ENCODE data around the gene NACC2.
"Not testable (repeated sequence)": the region's sequence is repeated elsewhere in the genome, so short reads cannot be mapped to it uniquely, and the experiment has no call there.

Gene NACC2

DNA sequence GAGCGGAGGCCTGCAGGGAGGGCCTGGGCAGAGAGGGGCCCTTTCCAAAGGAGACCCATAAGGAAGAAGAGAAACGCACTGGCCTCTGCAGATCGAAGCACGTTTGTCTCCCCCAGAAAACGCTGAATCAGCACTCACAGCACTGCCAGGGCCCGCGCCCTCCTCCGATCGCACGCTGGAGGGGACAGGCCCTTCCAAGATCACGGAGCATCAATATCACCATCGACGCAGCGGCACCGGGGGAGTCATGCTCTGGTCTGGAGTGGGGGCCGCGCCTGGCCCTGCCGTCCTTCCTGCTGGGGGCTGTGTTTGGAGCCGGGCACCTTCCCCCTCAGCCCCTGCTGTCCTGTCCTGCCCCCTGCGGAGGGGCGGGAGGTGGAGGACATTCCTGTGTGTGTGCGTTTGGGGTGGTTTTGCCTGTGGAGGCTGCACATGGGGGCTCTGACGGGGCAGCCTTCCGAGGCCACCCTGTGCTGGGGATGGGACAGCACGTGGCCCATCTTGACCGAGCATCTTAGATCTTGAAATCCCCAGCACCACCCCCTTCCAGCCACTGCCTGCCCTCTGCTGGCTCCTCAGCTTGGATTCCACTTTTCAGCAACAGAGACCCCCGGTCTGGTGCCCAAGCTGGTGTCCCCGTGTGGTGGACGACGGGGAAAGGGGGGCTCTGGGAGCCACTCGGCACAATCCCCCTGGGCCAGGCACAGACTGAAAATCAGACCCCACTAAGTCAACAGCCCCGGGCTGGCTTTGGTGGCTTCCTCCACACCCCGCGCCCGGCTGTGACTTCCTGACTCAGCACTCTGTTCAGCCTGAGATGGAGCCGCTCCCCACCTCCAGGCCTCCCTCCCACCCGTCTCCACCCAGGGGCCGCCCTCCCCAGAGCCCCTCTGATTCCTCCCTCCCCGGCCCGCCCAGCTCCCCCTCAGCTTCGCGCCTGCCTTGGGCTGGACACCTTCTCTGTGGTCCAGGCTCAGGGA lies 15.3 kb upstream of the NACC2 start:
- DNase-seq (ENCODE audit: low spot score), result no peak

DNA sequence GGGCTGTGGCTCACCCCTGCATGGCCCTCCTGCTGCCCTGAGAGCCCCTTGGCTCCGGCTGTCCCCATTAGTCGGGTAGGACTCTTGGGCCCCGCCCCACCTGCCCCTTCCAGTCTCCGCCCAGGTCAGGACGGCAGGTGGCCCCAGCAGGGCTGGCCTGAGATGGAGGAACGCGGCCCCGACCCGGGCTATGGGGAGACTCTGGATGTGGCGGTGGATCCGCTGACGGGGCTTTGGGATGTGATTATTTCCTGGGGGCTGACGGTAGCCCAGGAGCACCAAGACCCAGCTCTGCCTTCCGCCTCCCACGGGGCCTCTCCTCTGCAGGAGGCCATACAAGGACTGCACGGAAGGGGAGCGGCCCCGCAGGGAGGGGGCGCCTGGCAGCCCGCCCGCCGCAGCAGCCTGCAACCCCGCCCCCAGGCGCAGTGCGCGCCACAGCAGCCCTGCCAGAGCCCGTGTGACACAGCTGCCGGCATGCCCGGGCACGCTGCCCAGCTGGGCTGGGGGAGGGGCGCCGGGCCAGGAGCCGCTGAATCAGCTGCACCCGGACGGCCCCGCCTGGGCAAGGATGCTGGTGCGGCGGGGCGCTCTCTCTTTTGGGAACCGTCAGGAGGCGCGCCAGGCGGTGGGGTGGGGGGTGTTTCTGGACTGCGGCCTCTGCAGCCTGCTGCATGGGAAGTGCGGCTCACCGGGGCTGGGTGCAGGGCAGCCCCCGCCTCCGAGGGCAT lies 14.4 kb upstream of the NACC2 start:
- peak; percentile 84 for DNase-seq (ENCODE audit: low spot score)

DNA sequence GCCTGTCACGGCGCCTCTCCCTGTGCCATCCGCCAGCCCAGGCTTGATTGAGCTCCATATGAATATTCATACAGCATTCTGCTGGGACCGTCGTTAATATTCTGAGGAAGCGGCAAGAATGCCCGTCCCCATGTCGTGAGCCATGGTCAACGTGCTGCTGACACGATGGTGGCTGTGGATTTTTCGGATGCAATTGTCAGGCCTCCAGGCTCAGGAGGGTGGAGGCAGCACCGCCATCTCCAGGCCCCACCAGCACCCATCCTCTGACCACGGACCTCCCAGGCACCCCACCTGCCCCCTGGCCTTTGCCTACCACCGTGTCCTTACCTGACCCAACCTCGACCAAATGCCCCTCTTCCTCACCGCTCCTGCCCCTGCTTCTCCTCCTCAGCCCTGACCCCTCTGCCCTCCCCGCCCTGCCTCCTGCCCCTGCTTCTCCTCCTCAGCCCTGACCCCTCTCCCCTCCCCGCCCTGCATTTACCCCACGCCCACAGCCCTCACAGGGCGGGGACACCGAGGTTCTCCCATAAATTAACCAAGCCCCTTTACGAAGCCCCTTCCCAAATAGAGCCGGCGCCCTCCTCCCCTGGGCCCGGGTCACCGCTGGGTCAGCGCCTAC lies 13.7 kb upstream of the NACC2 start:
- no peak for DNase-seq (ENCODE audit: low spot score)

DNA sequence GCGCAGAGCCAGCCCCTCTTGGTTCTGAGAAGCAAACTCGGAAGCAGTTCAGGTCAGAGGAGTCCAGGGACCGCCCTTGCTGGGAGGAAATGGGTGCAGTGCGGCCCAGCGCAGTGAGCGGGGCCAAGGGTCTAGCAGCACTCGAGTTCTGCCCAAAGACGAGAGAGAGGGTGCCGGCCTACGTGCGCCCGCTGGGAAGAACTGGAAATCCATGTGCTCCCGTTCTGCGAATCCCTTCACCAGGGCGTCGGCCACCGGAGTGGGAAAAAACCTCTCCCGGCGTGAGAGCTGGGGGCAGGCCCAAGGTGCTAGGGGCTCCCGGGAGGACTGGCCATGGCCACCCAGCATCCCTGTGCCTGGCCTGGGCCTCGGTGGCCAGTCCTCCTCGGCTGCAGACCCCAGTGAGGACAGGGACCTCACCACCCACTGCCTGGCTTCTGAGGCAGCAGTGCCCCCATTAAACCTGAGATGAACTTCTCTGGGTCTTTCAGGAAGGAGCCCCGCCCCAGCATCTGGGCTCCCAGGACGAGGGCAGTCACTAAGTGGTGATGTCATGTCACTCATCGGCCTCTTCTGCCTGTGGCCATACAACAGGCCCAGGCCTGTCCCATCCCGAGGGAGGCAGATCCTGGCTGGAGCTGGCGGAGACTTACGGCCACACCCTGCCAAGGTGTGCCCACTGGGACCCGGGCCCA lies 13.0 kb upstream of the NACC2 start:
- no peak for DNase-seq (ENCODE audit: low spot score)

DNA sequence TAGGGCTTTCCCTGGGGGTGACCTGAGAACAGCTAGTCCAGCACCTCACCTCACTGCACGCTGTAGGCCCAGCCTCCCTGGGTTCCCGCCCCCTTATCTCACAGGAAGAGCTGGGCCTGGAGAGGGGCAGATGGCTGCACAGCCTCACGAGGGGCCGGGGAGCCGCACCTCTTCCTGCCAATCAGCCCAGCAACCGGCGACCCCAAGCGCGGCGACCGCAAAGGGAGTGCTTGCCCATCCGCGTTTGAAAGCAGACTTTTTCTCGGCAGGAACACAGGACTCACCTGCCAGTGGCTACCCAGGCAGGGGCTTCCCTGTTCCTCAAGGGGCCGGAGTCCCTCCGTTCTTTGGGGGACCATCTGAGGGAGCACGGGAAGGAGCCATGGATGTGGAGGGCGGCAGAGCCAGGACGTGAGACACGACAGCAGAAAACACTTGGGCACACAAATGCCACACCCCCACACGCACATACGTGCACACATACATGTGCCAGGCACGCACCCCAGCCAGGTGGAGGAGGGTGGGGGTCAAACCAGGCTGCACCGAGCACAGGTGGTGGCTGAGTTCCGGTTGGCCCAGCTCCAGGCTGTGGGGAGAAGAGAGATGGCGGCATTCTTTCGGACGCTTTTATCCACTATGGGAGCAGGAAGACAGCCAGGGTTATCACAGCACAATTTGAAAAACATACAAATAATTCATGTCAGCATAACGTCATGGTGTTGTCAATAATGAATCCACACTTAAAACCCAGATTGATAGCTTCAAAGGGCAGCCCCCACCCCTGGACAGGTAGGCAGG lies 12.3 kb upstream of the NACC2 start:
- no peak for DNase-seq (ENCODE audit: low spot score)

DNA sequence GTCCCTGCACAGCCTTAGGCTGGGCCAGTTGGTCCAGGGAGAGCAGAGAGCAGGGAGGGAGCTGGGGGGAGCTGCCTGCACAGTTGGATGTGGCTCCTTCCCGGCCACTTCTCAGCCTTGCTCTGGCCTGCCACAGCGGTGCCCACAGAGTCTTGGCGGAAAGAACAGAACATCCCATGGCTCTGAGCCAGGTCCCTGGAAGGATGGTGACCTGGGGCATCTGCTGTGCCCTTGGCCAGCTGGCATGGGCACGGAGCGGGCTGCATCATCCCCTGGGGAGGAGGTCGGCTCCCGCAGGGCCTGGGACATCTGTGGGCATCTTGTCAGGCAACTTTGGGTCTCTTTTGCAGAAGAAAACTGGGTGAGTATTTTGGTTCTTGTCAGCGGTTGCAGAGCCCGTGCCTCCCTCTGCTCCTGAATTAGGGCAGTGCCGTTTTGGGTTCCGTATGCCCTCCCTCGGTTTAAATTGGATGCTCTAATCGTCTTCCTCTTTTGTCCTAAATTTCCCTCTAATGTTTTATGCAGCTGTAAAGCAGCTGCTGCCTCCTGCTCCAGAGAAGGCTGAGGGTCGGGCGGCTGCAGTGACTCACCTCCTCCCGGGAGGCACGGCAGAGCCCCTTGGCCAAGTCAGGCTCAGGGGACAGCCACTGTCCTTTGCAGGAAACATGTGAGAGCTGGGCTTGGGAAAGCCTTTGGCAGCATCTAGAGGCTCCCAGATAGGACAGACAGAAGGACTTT lies 10.5 kb upstream of the NACC2 start:
- no peak for DNase-seq (ENCODE audit: low spot score)

DNA sequence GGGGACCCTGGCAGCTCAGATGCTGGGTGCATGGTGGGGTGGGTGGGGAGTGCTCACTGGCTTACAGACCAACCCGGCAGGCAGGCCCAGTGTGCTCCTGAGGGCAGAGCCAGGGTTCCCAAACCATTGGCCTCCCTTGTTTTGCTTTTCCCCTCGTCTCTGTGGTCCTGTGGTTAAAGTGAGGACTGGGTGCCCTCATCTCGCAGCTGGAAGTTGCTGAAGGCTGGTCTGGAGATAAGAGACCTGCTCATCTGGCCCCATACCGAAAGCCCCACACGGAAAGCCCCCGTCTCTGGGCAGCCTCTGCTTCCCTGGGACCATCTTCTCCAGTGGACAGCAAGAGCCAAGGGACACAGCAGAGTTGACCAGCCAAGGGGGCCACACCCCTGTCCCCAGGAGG lies 9.8 kb upstream of the NACC2 start:
- no peak for DNase-seq (ENCODE audit: low spot score)

DNA sequence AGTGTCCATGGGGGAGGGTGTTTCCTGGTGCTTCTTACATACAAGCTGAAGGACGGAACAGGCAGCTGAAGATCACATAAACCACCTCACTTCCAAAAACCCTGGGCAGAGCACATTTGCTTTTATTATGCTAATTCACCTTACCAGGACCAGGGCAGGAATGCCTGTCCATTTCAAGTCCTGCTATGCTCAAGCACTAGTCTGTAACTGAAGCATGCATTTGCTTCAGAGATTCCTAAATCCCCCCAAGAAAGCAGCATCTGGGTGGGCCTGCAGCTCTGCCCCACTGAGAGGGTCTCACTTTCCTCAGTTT lies 9.4 kb upstream of the NACC2 start:
- no peak for DNase-seq (ENCODE audit: low spot score)

DNA sequence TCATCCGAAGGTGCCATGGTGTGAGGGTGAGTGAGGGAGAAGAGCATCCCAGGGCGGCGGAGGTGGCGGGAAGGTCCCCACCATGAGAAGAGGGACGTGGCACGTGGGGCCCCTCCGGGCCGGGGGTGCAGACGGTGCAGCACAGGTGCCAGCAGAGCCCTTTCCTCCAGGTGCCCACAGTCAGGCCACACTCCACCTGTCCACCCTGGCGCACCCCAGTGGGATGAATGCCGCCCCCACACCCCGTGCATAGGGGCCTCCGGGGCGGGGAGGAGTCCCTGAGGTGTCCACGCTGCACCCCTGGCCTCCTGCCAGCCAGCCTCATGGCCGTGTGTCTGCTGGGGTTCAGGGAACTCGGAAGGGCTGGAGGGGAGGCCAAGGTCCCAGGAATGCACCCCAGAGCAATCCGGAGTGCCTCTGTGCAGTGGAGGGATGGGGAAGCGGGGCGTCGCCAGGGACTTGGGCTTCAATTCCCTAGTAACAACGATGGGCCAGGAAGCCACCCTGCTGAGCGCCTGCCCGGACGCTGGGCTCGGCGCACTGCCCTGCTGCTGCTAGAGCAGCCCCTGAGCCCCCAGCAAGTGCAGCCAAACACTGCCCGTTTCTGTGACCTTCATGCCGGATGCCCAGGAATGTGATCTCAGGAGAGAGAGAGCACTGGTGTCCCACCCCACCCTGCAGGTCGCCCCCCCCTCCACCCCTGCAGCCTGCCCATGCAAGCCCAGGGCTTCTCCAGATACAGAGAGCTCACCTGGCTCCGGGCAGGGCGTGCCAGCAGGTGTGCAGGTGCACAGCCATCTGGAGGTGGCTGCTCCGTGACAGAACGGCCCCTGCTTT lies 8.8 kb upstream of the NACC2 start:
- DNase-seq (ENCODE audit: low spot score), result no peak

DNA sequence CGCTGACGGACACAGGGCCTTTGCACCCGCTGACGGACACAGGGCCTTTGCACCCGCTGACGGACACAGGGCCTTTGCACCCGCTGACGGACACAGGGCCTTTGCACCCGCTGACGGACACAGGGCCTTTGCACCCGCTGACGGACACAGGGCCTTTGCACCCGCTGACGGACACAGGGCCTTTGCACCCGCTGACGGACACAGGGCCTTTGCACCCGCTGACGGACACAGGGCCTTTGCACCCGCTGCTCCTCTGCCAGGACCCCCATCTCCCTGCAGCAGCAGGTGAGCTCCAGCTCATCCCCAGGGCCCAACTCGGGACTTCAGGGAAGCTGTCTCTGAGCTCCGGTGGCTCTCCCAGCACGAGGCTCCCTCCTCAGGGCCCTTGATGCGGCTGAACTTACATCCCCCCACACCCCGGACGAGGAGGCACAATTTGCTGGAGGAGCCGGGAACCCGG lies 6.6 kb upstream of the NACC2 start:
- DNase-seq (ENCODE audit: low spot score), result not testable (repeated sequence)

DNA sequence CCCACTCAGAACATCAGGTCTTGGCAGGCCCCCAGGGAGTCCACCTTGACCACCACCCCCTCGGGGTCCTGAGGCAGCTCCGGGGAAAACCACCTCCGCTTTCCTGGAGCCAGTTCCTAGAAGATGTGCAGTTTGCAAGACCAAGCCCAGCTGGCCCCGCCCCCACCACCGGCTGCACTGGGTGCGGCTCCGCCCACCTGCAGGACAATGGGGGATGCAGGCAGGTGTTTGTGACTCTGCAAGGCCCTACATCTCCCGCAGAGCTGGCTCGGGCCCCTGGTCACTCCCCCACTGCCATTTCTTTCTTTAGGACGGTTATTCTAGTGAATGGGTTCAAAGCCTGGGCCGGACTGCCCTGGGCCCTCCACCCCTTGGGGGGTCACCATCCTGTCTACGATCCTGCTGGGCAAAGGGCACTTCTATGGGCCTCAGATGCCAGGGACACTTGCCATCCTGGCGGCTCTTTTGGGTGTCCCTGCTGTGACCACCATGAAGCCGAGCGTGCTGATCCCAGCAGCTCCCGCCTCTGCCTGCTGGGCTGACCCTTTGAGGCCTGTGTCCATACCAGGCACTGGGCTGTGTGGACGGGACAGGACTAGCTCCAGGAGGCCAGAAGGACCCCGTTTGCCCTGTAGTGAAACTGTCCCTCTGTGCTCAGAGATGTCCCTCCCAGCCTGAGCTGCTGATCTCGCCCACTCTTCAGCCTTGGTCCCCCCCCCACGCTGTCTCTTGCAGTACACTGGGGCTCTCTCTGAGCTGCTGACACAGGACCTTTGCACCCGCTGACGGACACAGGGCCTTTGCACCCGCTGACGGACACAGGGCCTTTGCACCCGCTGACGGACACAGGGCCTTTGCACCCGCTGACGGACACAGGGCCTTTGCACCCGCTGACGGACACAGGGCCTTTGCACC lies 5.9 kb upstream of the NACC2 start:
- no peak for DNase-seq (ENCODE audit: low spot score)

DNA sequence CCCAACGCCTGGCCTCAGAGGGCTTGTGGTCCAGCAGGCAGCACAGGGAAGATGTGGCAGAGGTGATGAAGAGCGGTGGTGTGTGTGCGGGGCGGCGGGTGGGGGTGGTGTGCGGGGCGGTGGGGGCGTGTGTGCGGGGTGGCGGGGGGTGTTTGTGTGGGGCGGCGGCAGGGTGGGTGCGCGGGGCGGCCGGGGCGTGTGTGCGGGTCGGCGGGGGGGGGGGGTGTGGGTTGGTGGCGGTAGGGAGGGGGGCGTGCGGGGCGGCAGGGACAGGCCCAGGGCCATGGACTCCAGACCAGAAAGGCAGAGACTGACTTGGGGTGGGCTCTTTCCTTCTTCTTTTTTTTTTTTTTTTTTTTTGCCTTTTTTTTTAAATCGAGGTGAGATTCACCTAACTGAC lies 4.5 kb upstream of the NACC2 start:
- no peak for DNase-seq (ENCODE audit: low spot score)

DNA sequence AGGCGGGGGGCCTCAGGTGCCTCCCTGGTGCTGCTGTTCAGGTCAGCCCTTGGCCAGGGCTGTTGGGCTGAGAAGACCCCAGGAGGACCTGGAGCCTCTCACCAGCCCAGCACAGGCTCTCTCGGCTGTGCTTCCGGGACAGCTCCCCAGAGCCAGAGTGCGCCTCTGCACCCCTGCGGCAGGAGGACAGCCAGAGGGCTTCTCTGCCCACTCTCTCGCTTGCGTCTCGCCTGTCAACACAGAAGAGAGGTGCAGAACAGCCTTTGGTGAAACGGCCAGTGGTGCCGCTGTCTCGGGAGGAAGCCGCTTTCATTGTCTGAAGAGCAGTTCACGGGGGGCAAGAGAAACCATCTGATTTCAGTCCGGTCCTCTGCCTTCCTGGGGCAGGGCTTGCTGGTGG lies 3.8 kb upstream of the NACC2 start:
- no peak for DNase-seq (ENCODE audit: low spot score)

DNA sequence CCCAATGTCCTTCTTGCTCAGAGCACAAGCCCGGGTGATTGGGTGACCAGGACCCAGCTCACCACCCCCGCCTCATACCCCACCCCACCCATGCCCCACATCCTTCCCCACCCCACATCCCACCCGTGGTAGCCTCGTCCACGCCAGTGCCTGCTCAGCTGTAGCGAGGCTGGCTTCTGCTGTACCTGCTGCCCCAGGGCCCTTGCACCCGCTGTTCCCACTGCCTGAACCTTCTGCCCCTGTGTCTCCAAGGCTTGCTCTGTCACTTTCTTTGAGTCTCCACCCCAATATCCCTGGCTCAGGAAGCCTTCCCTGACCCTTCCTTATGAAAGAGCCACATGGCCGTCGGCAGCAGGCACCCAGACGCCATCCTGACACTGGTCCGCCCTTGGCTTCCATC lies 3.1 kb upstream of the NACC2 start:
- DNase-seq (ENCODE audit: low spot score), result no peak

DNA sequence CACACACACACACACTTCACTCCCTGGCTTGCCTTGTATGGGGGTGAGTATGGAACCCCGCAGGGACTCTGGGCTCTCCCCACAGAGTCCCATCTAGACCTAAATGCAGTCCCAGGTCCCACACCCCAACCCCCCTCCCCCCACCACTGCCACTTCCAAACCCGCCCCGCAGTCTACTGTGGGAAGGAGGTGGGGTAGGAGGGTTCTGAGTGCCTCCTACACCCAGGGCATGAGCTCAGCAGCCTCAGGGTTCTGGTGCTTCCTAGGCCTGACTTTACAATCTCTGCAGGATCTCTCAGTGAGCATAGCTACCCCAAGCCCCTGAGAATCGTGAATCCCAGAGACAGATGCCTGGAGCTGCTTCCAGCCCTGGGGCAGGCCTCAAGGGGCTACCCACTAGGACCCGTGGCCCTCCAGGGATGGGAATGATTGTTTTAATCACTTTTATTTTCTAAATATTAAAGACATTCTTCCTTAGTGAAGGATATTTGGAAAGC lies 1.5 kb upstream of the NACC2 start:
- no peak for DNase-seq (ENCODE audit: low spot score)

DNA sequence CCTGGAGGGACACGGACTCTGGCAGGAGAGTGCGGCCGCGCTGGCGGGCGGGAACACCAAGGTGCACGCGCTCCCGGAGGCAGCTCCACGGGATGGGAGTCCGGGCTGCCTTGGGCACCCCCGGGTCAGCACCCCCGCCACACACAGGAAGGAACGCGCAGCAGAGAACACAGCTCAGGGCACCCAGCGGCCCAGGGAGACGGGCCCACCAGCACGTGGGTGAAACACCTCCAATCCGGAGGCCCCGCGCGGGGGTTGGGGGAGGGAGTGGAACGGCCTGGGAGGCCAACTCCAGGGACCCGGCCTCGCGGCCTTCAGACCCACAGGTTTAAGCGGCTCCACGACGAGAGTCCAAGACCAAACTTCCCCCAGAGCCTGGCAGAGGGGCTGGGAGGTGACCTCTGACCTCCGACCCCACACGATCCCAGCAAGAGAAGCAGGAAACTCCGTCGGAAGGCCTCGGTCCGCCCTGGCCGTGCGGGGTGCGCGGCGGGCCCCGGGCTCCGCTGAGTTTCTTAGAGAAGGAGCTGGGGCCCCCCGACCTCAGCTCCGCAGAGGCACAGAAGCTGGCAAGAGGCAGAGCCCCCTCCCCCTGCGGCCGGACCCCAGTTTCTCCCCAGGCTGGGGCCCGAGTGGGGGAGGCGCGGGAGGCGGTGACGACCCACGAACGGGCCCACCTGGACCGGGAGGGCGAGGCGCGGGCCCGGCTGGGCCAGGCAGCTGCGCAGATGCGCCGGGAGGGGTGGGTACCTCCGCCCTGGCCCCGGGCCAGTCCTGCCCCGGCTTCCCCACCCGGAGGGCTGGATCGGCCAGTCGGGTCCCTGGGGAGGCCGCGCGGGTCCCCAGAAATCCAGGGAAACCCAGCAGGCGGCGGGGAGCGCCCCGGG lies 851 bp downstream of the NACC2 start:
- peak; percentile 76 for DNase-seq (ENCODE audit: low spot score)

DNA sequence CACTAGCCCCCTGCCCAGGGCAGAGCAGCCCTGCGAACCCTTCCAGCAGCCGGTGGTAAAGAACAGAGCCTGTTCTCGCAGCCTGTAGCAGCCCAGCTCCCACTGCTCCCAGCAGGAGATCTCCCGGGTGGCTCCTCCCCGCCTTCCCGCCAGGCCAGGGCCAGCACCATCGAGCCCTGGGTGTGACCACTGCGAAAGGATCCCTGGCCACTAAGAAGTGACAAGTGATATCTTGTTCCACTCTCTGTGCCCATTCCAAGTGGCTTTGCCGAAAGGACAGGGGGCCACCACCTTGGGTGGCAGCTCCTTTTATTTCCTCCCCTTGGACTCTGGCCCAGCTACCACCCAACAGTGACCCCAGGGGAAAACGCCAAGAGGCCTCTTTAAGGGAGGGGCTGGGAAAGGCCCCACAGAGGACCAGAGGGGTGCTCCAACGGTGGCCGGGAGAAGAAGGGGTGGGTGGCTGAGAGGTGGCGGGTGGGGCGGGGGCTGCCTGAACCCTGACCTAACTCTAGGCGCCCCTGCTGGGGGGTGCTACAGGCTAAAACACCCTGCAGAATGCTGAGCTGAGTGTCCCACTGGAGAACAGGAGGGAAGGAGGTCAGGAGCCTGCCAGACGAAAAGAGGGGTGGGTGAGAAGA lies 1.6 kb downstream of the NACC2 start:
- DNase-seq (ENCODE audit: low spot score), result no peak

Measured in ecto neural progenitor cell (in vitro differentiated cells).